ENCODE results near the gene SIL1.

DNA sequence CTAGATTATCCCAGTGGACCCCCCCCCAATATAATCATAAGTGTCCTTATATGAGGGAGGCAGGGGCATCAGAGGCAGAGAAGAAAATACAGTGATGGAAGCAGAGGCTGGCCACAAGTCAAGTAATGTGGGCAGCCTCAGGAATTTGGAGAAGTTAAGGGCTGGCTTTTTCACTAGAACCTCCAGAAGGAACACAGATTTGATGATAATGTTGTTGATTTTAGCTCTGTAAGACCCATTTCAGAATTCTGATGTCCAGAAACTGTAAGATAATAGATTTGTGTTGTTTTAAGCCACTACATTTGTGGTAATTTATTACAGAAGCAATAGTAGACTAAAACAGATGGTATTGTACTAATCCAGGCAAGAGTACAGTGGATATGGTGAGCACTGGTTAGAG, 286.7 kb downstream of the SIL1 start:
- TF ChIP-seq, protein P1, sequence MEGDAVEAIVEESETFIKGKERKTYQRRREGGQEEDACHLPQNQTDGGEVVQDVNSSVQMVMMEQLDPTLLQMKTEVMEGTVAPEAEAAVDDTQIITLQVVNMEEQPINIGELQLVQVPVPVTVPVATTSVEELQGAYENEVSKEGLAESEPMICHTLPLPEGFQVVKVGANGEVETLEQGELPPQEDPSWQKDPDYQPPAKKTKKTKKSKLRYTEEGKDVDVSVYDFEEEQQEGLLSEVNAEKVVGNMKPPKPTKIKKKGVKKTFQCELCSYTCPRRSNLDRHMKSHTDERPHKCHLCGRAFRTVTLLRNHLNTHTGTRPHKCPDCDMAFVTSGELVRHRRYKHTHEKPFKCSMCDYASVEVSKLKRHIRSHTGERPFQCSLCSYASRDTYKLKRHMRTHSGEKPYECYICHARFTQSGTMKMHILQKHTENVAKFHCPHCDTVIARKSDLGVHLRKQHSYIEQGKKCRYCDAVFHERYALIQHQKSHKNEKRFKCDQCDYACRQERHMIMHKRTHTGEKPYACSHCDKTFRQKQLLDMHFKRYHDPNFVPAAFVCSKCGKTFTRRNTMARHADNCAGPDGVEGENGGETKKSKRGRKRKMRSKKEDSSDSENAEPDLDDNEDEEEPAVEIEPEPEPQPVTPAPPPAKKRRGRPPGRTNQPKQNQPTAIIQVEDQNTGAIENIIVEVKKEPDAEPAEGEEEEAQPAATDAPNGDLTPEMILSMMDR (IDR thresholded peaks at IDR 0.05; ENCODE audit: low read depth, low read length, poor library complexity, severe bottlenecking): no peak
- TF ChIP-seq EZH2phosphoT487 (IDR thresholded peaks at IDR 0.05; ENCODE audit: borderline replicate concordance, low read length): no peak
